Hepatocyte (in vitro differentiated cells): Measurements from ENCODE around the gene SLAIN1.

ENCODE experiments used
- CTCF ChIP-seq: fragments of 200-600 bp; sonication (generic); IDR thresholded peaks from 2 replicates; pipeline ENCODE4 v1.5.1; 2016; ENCODE audit warnings: antibody characterized with exemption, mild to moderate bottlenecking; ENCODE audit not compliant: poor library complexity
- EZH2 ChIP-seq: fragments of 200-600 bp; sonication (generic); IDR thresholded peaks from 2 replicates; pipeline ENCODE4 v1.6.1; 2016; ENCODE audit warnings: antibody characterized with exemption, mild to moderate bottlenecking, borderline replicate concordance
- EZH2phosphoT487 ChIP-seq: fragments of 200-600 bp; sonication (generic); IDR thresholded peaks from one replicate; pipeline ENCODE4 v1.6.1; 2018; ENCODE audit warnings: antibody characterized with exemption, mild to moderate bottlenecking, low read depth, moderate library complexity; ENCODE audit not compliant: unreplicated experiment, severe bottlenecking

DNA sequence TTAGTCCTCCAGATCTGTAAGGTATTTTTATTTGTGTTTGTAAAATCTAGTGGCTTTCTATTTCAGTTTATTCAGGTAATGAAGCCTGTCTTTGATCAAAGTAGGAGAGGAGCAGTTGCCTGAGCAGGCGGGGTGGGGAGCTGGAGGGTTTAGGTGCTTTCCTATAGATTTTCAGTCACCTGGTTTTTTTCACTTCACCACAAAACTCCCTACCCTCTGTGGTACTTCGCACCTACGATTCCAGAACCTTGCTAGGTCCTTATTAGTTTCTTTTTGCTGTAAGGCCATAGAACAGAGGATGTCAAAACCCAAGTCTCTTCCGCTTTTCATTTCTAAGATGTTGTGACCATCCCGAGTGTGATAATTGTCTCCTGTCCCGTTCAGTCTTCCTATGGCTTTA, 26.6 kb downstream of the SLAIN1 start:
- TF ChIP-seq EZH2 (no peak), CTCF (no peak), EZH2phosphoT487 (no peak)
